ENCODE measurements around the gene UBR4.

The UBR4 gene

GRCh38 chr1:19138958-19139581 is 71.0 kb downstream of the UBR4 start:
- Histone ChIP-seq H3K27me3 (ENCODE audit: low read depth, low read length) (no peaks in the 10 kb centered on the region), H3K4me2 (ENCODE audit: low read length) (no peak overlapping the region), H3K4me1 (ENCODE audit: low read length) (peaks cover 9% of the 10 kb centered on the region)

GRCh38 chr1:19138331-19138730 is 71.7 kb downstream of the UBR4 start:
- no peak overlapping the region for H2AFZ ChIP-seq (ENCODE audit: low read depth, low read length)
- no peak overlapping the region for H3K4me3 ChIP-seq (ENCODE audit: low read length)
- H3K9ac ChIP-seq (ENCODE audit: low read length) = no peak overlapping the region
- peaks cover 67% of the 10 kb centered on the region for H3K36me3 ChIP-seq (replicated peaks; ENCODE audit: low read depth, low read length)
- no peak overlapping the region for H3K4me2 ChIP-seq (ENCODE audit: low read length)
- no peaks in the 10 kb centered on the region for H4K20me1 ChIP-seq (ENCODE audit: insufficient read depth, low read length)
- no peak for TF ChIP-seq EZH2phosphoT487 (IDR thresholded peaks at IDR 0.05; ENCODE audit: low read depth)
- TF ChIP-seq CTCF (IDR thresholded peaks at IDR 0.05; ENCODE audit: low read depth, low read length) = no peak
- H3K27ac ChIP-seq (ENCODE audit: low read length) = no peak overlapping the region
- H3K27me3 ChIP-seq (ENCODE audit: low read depth, low read length) = no peaks in the 10 kb centered on the region
- peaks cover 9% of the 10 kb centered on the region for H3K4me1 ChIP-seq (ENCODE audit: low read length)
- H3K79me2 ChIP-seq (ENCODE audit: low read length) = no peaks in the 10 kb centered on the region
- no peaks in the 10 kb centered on the region for H3K9me3 ChIP-seq (ENCODE audit: insufficient read depth, low read length)

More at GRCh38 chr1:19138958-19139581, 71.0 kb downstream of the UBR4 start:
- Histone ChIP-seq H3K27ac (ENCODE audit: low read length) (peak overlapping the region; percentile 16; the same call in 1 of the 2 replicates), H4K20me1 (ENCODE audit: insufficient read depth, low read length) (no peaks in the 10 kb centered on the region), H3K4me3 (ENCODE audit: low read length) (no peak overlapping the region), H3K79me2 (ENCODE audit: low read length) (no peaks in the 10 kb centered on the region), H3K9ac (ENCODE audit: low read length) (no peak overlapping the region), H3K36me3 (replicated peaks; ENCODE audit: low read depth, low read length) (peaks cover 69% of the 10 kb centered on the region), H3K9me3 (ENCODE audit: insufficient read depth, low read length) (no peaks in the 10 kb centered on the region), H2AFZ (ENCODE audit: low read depth, low read length) (no peak overlapping the region)
- no peak for TF ChIP-seq CTCF (IDR thresholded peaks at IDR 0.05; ENCODE audit: low read depth, low read length)
- no peak for TF ChIP-seq EZH2phosphoT487 (IDR thresholded peaks at IDR 0.05; ENCODE audit: low read depth)

GRCh38 chr1:19137158-19137557 is 72.9 kb downstream of the UBR4 start:
- H4K20me1 ChIP-seq (ENCODE audit: insufficient read depth, low read length) = no peaks in the 10 kb centered on the region
- no peak overlapping the region for H3K4me2 ChIP-seq (ENCODE audit: low read length)
- H3K4me1 ChIP-seq (ENCODE audit: low read length) = peaks cover 9% of the 10 kb centered on the region
- no peak overlapping the region for H3K27ac ChIP-seq (ENCODE audit: low read length)
- TF ChIP-seq CTCF (IDR thresholded peaks at IDR 0.05; ENCODE audit: low read depth, low read length) (no peak), EZH2phosphoT487 (IDR thresholded peaks at IDR 0.05; ENCODE audit: low read depth) (no peak)
- no peaks in the 10 kb centered on the region for H3K79me2 ChIP-seq (ENCODE audit: low read length)
- no peaks in the 10 kb centered on the region for H3K27me3 ChIP-seq (ENCODE audit: low read depth, low read length)
- peaks cover 71% of the 10 kb centered on the region for H3K36me3 ChIP-seq (replicated peaks; ENCODE audit: low read depth, low read length)
- H2AFZ ChIP-seq (ENCODE audit: low read depth, low read length) = no peak overlapping the region
- H3K9me3 ChIP-seq (ENCODE audit: insufficient read depth, low read length) = no peaks in the 10 kb centered on the region
- no peak overlapping the region for H3K4me3 ChIP-seq (ENCODE audit: low read length)
- H3K9ac ChIP-seq (ENCODE audit: low read length) = no peak overlapping the region

- Histone ChIP-seq H2AFZ (ENCODE audit: low read depth, low read length) (no peak overlapping the region), H3K79me2 (ENCODE audit: low read length) (no peaks in the 10 kb centered on the region), H3K36me3 (replicated peaks; ENCODE audit: low read depth, low read length) (peaks cover 68% of the 10 kb centered on the region), H3K27me3 (ENCODE audit: low read depth, low read length) (no peaks in the 10 kb centered on the region), H3K4me1 (ENCODE audit: low read length) (no peaks in the 10 kb centered on the region), H3K4me3 (ENCODE audit: low read length) (no peak overlapping the region), H3K9me3 (ENCODE audit: insufficient read depth, low read length) (no peaks in the 10 kb centered on the region), H3K27ac (ENCODE audit: low read length) (no peak overlapping the region), H4K20me1 (ENCODE audit: insufficient read depth, low read length) (no peaks in the 10 kb centered on the region), H3K4me2 (ENCODE audit: low read length) (no peak overlapping the region), H3K9ac (ENCODE audit: low read length) (no peak overlapping the region)
- no peak for TF ChIP-seq EZH2phosphoT487 (IDR thresholded peaks at IDR 0.05; ENCODE audit: low read depth)
- TF ChIP-seq CTCF (IDR thresholded peaks at IDR 0.05; ENCODE audit: low read depth, low read length) = no peak
Observed at GRCh38 chr1:19133360-19133759, 76.7 kb downstream of the UBR4 start.

Measured in OCI-LY3 (cell line).